Ecto neural progenitor cell (in vitro differentiated cells): Measurements from ENCODE around the gene LMX1B.

Experiments
- DNase-seq: peaks from one replicate; pipeline ENCODE4 v3.0.0-alpha.2; 2018; ENCODE audit warnings: low spot score

LMX1B gene

GRCh38 chr9:126658201-126658825, 44.6 kb downstream of the LMX1B start:
- no peak for DNase-seq

- DNase-seq: no peak
Measured at GRCh38 chr9:126658956-126659555, 45.3 kb downstream of the LMX1B start.

GRCh38 chr9:126661122-126661520, 47.4 kb downstream of the LMX1B start:
- no peak for DNase-seq

GRCh38 chr9:126661521-126662251, 48.0 kb downstream of the LMX1B start:
- peak; percentile 68 for DNase-seq

- DNase-seq: no peak
Measured at GRCh38 chr9:126663661-126664072, 49.9 kb downstream of the LMX1B start.

- peak; percentile 83 for DNase-seq
Measured at GRCh38 chr9:126664900-126665643, 51.3 kb downstream of the LMX1B start.

GRCh38 chr9:126665644-126666035, 51.9 kb downstream of the LMX1B start:
- DNase-seq: peak; percentile 81

GRCh38 chr9:126666155-126666803, 52.6 kb downstream of the LMX1B start:
- DNase-seq: no peak

GRCh38 chr9:126667190-126668055, 53.7 kb downstream of the LMX1B start:
- no peak for DNase-seq

GRCh38 chr9:126668058-126668457, 54.3 kb downstream of the LMX1B start:
- DNase-seq: no peak

GRCh38 chr9:126669108-126669507, 55.4 kb downstream of the LMX1B start:
- DNase-seq: no peak

- DNase-seq: no peak
Measured at GRCh38 chr9:126670270-126670669, 56.5 kb downstream of the LMX1B start.

- peak; percentile 87 for DNase-seq
Measured at GRCh38 chr9:126671381-126671831, 57.7 kb downstream of the LMX1B start.

GRCh38 chr9:126671983-126672382, 58.3 kb downstream of the LMX1B start:
- DNase-seq: no peak

- DNase-seq: peak; percentile 60
Measured at GRCh38 chr9:126672634-126673284, 59.0 kb downstream of the LMX1B start.

- DNase-seq: peak; percentile 76
Measured at GRCh38 chr9:126673689-126674364, 60.1 kb downstream of the LMX1B start.

- DNase-seq: no peak
Measured at GRCh38 chr9:126674365-126675146, 60.8 kb downstream of the LMX1B start.

- no peak for DNase-seq
Measured at GRCh38 chr9:126675147-126675467, 61.4 kb downstream of the LMX1B start.

- DNase-seq: no peak
Measured at GRCh38 chr9:126676102-126676684, 62.5 kb downstream of the LMX1B start.
